GM18907 (cell line): ENCODE measurements around the gene TSHR.
"Not testable (repeated sequence)": the region's sequence is repeated elsewhere in the genome, so short reads cannot be mapped to it uniquely, and the experiment has no call there.

Experiments used
- ATAC-seq: cut with Tn5 transposase; IDR thresholded peaks from one replicate; pipeline ENCODE4 v1.9.1; 2021; ENCODE audit warnings: mild to moderate bottlenecking, moderate library complexity; ENCODE audit not compliant: unreplicated experiment

TSHR gene

GRCh38 chr14:80988735-80989429 is 33.5 kb downstream of the TSHR start:
- peak; percentile 69 for ATAC-seq

DNA sequence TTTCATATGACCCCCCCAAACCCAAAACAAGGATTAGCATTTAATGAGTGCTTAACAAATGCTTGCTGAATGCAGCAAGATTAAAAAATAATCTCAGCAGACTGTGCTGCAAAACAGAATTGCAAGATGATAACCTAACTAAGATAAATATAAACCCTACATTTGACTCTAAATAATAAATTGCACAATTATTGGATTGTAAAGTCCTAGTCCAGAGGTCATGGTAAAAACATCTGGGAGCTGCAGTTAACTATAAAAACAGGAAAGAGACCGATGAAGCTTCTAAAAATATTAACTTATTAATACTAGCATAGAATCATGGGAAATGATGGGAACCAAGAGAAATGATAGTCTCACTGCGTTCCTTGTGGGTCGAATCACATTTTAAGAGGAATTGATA is 37.2 kb downstream of the TSHR start:
- no peak for ATAC-seq

- ATAC-seq = peak; percentile 79
Measured at GRCh38 chr14:80996049-80996901, 40.9 kb downstream of the TSHR start.

DNA sequence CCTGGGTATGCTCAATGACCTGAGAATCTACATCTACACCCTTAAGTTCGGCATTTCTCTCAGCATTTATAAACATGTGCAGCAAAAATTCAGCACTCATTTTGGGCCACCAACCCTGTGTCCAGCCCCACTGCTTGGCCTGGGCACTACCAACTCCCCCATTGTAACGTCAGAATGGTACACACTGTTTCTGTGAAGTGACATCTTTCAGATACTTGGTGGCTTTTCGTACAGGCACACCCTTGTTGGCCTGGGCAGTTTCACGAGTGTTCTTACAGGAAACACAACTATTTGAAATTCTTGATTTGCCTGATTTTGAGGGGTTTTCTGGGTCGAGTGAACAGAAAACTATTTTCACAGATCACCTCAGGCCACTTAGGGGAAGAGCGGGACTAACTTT is 46.0 kb downstream of the TSHR start:
- no peak for ATAC-seq

- no peak for ATAC-seq
Measured at GRCh38 chr14:81004575-81004974, 49.2 kb downstream of the TSHR start.

- no peak for ATAC-seq
Measured at GRCh38 chr14:81005540-81006228, 50.3 kb downstream of the TSHR start.

- no peak for ATAC-seq
Measured at GRCh38 chr14:81006266-81006665, 50.8 kb downstream of the TSHR start.

DNA sequence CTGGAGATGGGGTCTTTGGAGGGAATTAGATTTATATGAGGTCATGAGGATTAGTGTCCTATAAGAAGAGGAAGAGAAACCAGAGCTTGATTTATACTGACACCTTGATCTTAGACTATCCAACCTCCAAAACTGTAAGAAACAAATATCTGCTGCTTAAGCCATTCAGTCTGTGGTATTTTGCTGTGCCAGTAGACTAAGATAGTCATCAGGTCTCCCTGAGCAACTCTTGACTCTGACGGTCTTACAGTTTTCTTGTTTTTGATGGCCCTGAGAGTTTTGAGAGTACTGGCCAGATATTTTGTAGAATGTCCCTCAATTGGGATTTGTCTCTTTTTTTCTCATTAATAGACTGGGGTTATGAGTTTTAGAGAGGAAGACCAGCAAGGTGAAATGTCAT is 51.7 kb downstream of the TSHR start:
- ATAC-seq = no peak

DNA sequence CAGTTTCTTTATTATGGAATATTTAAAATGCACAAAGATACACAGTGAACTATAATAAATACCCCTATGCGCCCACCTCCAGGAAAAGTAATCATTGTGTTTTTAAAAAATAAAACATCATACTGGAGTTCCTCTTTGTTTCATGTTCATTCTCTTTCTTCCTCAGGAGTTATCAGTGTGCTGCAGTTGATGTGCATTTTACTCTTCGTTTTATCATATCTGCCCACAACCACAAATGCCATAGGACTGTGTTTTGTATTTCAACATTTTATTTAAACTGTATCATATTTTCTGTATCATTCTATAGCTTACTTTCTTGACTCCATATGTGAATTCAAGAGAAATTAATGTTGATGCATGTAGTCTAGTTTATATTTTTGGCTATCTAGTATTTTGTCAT is 53.9 kb downstream of the TSHR start:
- ATAC-seq = no peak

DNA sequence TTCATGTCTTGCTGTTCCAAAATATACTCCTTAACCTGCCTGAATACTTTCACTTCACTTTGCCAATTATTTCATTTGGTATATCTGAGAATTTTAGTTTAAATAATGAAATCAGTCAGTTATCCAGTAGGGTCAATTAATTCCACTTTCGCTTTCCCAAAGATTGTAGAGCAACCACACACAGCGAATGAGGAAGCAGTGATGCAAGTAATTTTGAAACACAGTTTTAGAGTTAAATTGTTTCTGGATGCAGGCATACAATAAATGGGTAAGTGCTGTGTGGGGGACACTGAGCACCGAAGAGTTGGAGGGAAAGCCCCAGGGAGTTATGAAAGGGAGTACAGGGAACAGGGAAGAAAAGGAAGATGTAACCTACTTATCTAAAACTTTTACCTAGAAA is 62.8 kb downstream of the TSHR start:
- ATAC-seq = no peak

DNA sequence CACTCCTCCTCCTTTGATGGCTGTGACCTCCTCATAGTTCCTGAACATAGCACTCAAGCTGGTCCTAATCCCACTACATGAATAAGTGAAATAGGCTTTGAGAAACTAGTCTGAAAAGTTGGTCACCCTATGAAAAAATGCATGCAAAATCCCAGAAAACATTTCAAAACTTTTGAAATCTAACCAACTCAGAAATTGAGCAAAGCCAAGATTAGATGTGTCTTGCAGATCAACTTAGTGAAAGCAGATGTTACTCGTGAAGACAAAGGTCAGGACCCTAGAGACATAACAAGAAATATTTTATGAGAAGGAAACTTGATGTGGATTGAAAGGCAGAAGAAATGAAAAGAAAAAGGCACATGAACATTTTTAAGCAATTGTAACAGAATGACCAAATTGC is 63.3 kb downstream of the TSHR start:
- no peak for ATAC-seq

GRCh38 chr14:81019113-81019512 is 63.7 kb downstream of the TSHR start:
- not testable (repeated sequence) for ATAC-seq

GRCh38 chr14:81023095-81023710 is 67.8 kb downstream of the TSHR start:
- ATAC-seq = no peak

GRCh38 chr14:81028461-81028860 is 73.0 kb downstream of the TSHR start:
- ATAC-seq = no peak

DNA sequence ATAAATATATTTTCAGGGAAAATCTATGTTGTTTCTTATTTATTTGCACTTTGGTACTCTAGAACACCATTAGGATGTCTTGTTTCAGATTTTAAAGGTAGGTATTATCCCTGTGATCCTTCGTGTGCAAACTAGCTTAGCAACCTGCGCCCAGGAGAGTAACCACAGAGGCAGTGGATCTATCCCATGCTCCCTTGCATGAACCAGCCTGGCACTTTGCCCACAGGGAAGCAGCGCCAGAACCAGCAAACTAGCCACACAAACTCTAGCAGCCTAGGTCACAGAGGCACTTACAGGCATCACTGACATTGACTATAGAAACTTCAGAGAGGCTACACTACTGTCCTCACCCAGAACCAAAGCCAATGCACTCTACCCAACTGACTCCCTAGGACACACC is 76.1 kb downstream of the TSHR start:
- ATAC-seq = no peak

DNA sequence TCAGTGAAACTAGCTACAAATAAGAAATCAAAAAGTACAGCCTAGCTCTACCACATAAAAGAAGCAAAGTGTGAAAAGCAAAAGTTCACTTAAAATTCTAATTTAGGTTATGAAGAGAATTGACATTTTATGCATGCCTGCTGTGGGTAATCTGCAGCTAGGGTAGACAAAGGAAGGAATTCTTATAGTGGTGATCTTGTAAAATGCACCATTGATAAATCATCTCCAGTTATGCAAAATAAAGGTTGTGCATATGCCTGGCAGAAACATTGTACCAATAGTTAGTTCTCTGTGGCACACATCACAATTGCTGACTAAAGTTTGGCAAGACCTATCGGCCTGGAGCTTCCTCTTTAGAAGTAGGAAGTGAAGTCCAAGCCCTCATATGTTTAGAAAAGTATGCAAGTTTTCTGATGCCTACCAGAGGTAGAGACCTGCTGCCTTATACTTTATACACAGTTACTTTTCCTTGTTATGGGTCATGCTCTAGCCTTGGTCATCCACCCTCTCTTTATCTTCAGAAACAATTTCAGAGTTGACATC is 78.3 kb downstream of the TSHR start:
- no peak for ATAC-seq

- ATAC-seq = no peak
Measured at GRCh38 chr14:81042438-81042837, 87.0 kb downstream of the TSHR start.

DNA sequence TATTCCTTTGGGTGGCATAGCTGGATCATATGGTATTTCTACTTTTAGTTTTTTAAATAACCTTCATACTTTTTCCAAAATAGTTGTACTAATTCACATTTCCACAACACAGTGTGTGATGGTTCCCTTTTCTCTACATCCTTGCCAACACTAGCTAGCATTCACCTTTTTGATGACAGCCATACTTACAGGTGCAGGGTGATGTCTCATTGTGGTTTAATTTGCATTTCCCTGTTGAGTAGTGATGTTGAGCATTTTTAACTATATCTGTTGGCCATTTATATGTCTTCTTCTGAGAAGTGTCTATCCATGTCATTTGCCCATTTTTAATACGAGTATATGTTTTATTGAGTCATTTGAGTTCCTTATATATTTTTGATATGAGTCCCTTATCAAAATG is 96.1 kb downstream of the TSHR start:
- no peak for ATAC-seq

- not testable (repeated sequence) for ATAC-seq
Measured at GRCh38 chr14:81054057-81054456, 98.6 kb downstream of the TSHR start.

GRCh38 chr14:81055971-81056370 is 100.5 kb downstream of the TSHR start:
- ATAC-seq = no peak

DNA sequence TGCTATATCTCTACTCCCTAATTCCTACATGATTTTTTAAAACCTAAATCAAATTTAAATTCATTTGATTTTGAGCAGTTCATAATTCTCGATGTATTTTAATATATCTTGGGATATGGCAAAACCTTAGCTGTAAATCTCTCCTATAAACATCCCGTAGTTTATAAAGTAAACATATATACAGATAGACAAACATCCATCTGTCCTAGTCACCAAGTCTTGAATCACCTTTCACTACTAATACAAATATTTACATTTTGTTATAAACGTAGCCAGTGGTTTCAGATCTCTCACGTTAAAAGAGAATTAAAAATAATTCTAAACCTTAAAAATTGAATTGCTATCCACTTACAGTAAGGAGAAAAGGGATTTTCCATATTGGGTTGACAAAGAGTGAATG is 107.0 kb downstream of the TSHR start:
- ATAC-seq = no peak
